Loucy (cell line): ENCODE data around the gene THADA.

ENCODE experiments used
- H2AFZ ChIP-seq: fragments of 200-600 bp; sonication (generic); 2 replicates; pipeline ENCODE4 v1.6.0; 2016; ENCODE audit warnings: antibody characterized with exemption, mild to moderate bottlenecking, low read length, moderate library complexity
- H3F3A ChIP-seq: fragments of 200-600 bp; 2 replicates; pipeline ENCODE4 v1.6.0; 2016; ENCODE audit warnings: antibody characterized with exemption, low read depth, mild to moderate bottlenecking
- H3K27me3 ChIP-seq: fragments of 200-600 bp; sonication (generic); 2 replicates; pipeline ENCODE4 v1.6.1; 2014; ENCODE audit warnings: low read length, mild to moderate bottlenecking; ENCODE audit not compliant: insufficient read depth, poor library complexity, severe bottlenecking
- H3K36me3 ChIP-seq: fragments of 200-600 bp; sonication (generic); 2 replicates; pipeline ENCODE4 v1.6.1; 2016; ENCODE audit warnings: low read length; ENCODE audit not compliant: insufficient read depth
- H3K4me1 ChIP-seq: fragments of 200-600 bp; sonication (generic); 2 replicates; pipeline ENCODE4 v1.5.1; 2014; ENCODE audit warnings: low read length, mild to moderate bottlenecking; ENCODE audit not compliant: insufficient read depth, poor library complexity, severe bottlenecking
- H3K4me2 ChIP-seq: fragments of 200-600 bp; sonication (generic); 2 replicates; pipeline ENCODE4 v1.6.0; 2014; ENCODE audit warnings: antibody characterized with exemption, low read length, low read depth, mild to moderate bottlenecking; ENCODE audit not compliant: poor library complexity, severe bottlenecking
- H3K4me3 ChIP-seq: fragments of 200-600 bp; sonication (generic); 2 replicates; pipeline ENCODE4 v1.5.1; 2014; ENCODE audit warnings: low read length, mild to moderate bottlenecking, mixed read lengths; ENCODE audit not compliant: poor library complexity, severe bottlenecking
- H3K79me2 ChIP-seq: fragments of 200-600 bp; sonication (generic); 2 replicates; pipeline ENCODE4 v1.6.1; 2014; ENCODE audit warnings: low read length; ENCODE audit not compliant: insufficient read depth
- H3K9ac ChIP-seq: fragments of 200-600 bp; sonication (generic); 2 replicates; pipeline ENCODE4 v1.6.0; 2014; ENCODE audit warnings: mild to moderate bottlenecking, low read depth, low read length, moderate library complexity; ENCODE audit not compliant: poor library complexity, severe bottlenecking
- H3K9me2 ChIP-seq: fragments of 200-600 bp; sonication (generic); replicated peaks from 2 replicates; pipeline ENCODE4 v1.6.1; 2016; ENCODE audit warnings: low read depth, low read length, mixed read lengths
- H3K9me3 ChIP-seq: fragments of 200-600 bp; sonication (generic); 2 replicates; pipeline ENCODE4 v1.6.1; 2014; ENCODE audit warnings: mild to moderate bottlenecking, antibody characterized with exemption, low read length, low read depth; ENCODE audit not compliant: insufficient read depth
- H4K20me1 ChIP-seq: fragments of 200-600 bp; sonication (generic); 2 replicates; pipeline ENCODE4 v1.6.0; 2014; ENCODE audit warnings: antibody characterized with exemption, low read length, mild to moderate bottlenecking; ENCODE audit not compliant: insufficient read depth, poor library complexity, severe bottlenecking
- CTCF ChIP-seq: fragments of 200-600 bp; sonication (generic); conservative IDR thresholded peaks from 2 replicates; pipeline ENCODE4 v1.5.1; 2014; ENCODE audit warnings: mild to moderate bottlenecking, antibody characterized with exemption, low read length
- EZH2phosphoT487 ChIP-seq: fragments of 200-600 bp; IDR thresholded peaks from 2 replicates; pipeline ENCODE4 v1.6.1; 2018; ENCODE audit warnings: antibody characterized with exemption, mild to moderate bottlenecking, moderate library complexity, borderline replicate concordance

THADA gene

GRCh38 chr2:43541165-43541564, 54.7 kb downstream of the THADA start:
- Histone ChIP-seq H3K9me3 (no peaks in the 10 kb centered on the region), H3K4me2 (no peak overlapping the region), H3K4me3 (no peak overlapping the region), H3K36me3 (no peaks in the 10 kb centered on the region), H3K79me2 (no peaks in the 10 kb centered on the region), H4K20me1 (no peaks in the 10 kb centered on the region), H2AFZ (no peak overlapping the region), H3K27me3 (no peaks in the 10 kb centered on the region), H3K9ac (no peak overlapping the region), H3K4me1 (peaks cover 8% of the 10 kb centered on the region), H3K9me2 (no peaks in the 10 kb centered on the region), H3F3A (0 out of 2 replicates have a peak, but pooled peaks cover 3% of the 10 kb centered on the region)
- TF ChIP-seq CTCF (no peak), EZH2phosphoT487 (no peak)

GRCh38 chr2:43540021-43540779, 55.6 kb downstream of the THADA start:
- Histone ChIP-seq H3K4me3 (no peak overlapping the region), H3K4me1 (peaks cover 8% of the 10 kb centered on the region), H3K4me2 (no peak overlapping the region), H3K27me3 (no peaks in the 10 kb centered on the region), H2AFZ (no peak overlapping the region), H3K9me2 (no peaks in the 10 kb centered on the region), H3K9ac (no peak overlapping the region), H3K36me3 (no peaks in the 10 kb centered on the region), H3K79me2 (no peaks in the 10 kb centered on the region), H3K9me3 (no peaks in the 10 kb centered on the region), H4K20me1 (no peaks in the 10 kb centered on the region), H3F3A (0 out of 2 replicates have a peak, but pooled peaks cover 3% of the 10 kb centered on the region)
- TF ChIP-seq EZH2phosphoT487 (no peak), CTCF (no peak)

- Histone ChIP-seq H4K20me1 (no peaks in the 10 kb centered on the region), H3K4me1 (peaks cover 8% of the 10 kb centered on the region), H3F3A (0 out of 2 replicates have a peak, but pooled peaks cover 3% of the 10 kb centered on the region), H3K4me2 (no peak overlapping the region), H3K27me3 (no peaks in the 10 kb centered on the region), H2AFZ (no peak overlapping the region), H3K36me3 (no peaks in the 10 kb centered on the region; the same call in 1 of the 2 replicates), H3K9me3 (no peaks in the 10 kb centered on the region), H3K79me2 (no peaks in the 10 kb centered on the region), H3K9me2 (no peaks in the 10 kb centered on the region), H3K4me3 (no peak overlapping the region), H3K9ac (no peak overlapping the region)
- TF ChIP-seq CTCF (no peak), EZH2phosphoT487 (no peak)
Measured at GRCh38 chr2:43539436-43539835, 56.4 kb downstream of the THADA start.
